Fibroblast of lung (primary cell): ENCODE measurements around the gene SLC12A4.
"Not testable (repeated sequence)": the region's sequence is repeated elsewhere in the genome, so short reads cannot be mapped to it uniquely, and the experiment has no call there.

ENCODE experiments used
- CTCF ChIP-seq, 2 donors: IDR thresholded peaks in 1 of 2; conservative IDR thresholded peaks in 1 of 2; 1 replicate in 1 of 2; 2 replicates in 1 of 2; pipeline ENCODE4 v1.5.1; 2011 to 2012; ENCODE audit warnings: low read length in 2 of 2, control low read depth in 1 of 2, inconsistent platforms in 1 of 2, low read depth in 1 of 2, mild to moderate bottlenecking in 1 of 2
- EZH2 ChIP-seq: IDR thresholded peaks from 2 replicates; pipeline ENCODE4 v1.5.1; 2012; ENCODE audit warnings: low read length, control low read depth, mild to moderate bottlenecking; ENCODE audit errors: missing control alignments

- not testable (repeated sequence) for TF ChIP-seq CTCF (conservative IDR thresholded peaks at IDR 0.05 in 1 of 2, IDR thresholded peaks at IDR 0.05 in 1 of 2; ENCODE audit: low read depth in 1 of 2, low read length in 2 of 2); EZH2
Observed at GRCh38 chr16:68009872-68010271, 41.4 kb upstream of the SLC12A4 start.
